ENCODE results near the gene TPO.

Gene TPO

DNA sequence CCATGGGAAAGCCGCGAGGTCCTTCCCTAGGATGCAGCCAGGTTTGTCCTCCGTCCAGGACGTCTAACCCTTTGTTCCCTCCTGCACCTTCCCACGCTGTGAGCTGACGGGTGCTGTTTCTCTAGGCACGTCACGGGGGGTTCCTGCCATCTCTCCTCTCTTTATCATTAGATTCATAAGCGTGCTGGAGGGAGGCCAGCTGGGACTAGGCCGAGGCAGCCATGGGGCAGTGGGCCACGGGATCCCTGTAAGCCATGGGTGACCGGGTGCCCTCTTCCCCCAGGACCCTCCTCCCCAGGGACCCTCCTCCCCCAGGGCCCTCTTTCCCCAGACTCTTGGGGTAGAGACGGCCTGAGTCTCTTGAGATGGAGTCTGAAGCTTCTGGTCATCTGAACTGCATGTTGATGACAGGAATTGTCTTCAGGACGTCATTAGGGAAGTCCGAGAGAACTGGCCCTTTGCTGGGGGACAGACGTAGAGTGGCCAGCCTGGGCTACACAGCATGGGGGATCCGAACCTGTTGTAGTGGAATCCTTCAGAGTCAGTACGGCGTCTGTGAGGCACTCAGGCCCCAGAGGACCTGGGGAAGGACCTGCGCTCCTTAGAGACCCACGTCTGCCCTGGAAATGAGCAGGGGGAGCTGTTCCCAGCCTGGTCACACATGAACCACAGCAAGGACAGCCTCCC lies 108.1 kb downstream of the TPO start:
- DNase-seq (ENCODE audit: low spot score) (no peak), FAIRE-seq (no peak)

GRCh38 chr2:1521878-1522830 lies 108.9 kb downstream of the TPO start:
- no peak for FAIRE-seq

DNA sequence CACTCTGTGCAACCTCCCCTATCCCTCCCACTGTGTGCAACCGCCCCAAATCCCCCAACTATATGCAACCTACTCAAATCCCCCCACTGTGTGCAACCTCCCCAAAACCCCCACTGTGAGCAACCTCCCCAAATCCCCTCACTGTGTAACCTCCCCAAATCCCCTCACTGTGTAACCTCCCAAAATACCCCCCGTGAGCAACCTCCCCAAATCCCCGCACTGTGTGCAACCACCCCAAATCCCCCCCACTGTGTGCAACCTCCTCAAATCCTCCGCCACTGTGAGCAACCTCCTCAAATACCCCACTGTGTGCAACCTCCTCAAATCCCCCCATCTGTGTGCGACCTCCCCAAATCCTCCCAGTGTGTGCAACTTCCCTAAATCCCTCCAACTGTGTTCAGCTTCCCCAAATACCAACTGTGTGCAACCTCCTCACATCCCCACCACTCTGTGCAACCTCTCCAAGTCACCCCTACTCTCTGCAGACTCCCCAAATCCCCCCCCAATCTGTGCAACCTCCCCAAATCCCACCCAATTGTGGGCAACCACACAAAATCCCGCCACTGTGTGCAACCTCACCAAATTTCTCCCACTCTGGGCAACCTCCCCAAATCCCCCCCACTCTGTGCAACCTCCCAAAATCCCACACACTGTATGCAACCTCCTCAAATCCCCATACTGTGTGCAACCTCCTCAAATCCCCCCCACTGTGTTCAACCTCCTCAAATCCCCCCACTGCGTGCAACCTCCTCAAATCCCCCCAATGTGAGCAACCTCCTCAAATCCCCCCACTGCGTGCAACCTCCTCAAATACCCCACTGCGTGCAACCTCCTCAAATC lies 114.1 kb downstream of the TPO start:
- FAIRE-seq (no peak), DNase-seq (ENCODE audit: low spot score) (no peak)

More at GRCh38 chr2:1521878-1522830, 108.9 kb downstream of the TPO start:
- DNase-seq (ENCODE audit: low spot score), result no peak

DNA sequence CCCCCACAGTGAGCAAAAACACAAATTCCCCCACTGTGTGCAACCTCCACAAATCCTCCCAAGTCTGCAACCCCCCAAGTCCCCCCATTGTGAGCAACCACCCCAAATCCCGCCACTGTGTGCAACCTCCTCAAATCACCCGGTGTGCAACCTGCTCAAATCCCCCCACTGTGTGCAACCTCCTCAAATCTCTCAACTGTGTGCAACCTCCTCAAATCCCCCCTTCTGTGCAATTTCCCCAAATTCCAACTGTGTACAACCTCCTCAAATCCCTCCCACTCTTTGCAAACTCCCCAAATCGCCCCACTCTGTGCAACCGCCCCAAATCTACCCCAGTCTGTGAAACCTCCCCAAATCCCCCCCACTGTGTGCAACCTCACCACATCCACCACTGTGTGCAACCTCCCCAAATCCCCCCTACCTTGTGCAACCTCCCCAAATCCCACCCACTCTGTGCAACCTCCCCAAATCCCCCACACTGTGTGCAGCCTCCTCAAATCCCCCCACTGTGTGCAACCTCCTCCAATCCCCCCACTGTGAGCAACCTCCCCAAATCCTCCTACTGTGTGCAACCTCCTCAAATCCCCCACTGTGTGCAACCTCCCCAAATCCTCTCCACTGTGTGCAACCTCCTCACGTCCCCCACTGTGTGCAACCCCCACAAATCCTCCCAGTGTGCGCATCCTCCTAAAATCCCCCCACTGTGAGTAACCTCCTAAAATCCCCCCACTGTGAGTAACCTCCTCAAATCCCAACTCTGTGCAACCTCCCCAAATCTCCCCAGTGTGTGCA lies 115.2 kb downstream of the TPO start:
- no peak for FAIRE-seq
- DNase-seq (ENCODE audit: low spot score), result no peak

DNA sequence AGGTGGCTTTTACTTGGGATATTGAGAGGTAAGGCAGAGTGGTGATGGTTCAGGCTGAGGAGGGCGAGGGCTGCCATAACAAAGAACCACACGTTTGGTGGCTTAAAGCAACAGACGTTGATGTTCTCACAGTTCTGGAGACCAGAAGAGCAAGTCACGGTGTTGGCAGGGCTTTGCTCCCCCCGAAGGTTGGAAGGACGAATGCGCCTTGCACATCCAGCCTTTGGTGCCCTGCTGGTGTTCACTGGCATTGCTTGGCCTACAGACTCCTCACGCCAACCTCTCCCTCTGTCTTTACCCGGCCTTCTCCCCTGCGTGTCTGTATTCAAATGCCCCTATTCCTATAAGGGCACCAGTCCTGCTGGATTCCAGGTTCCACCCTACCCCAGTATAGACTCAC lies 125.4 kb downstream of the TPO start:
- DNase-seq (ENCODE audit: low spot score) (no peak), FAIRE-seq (no peak)

- FAIRE-seq (no peak), DNase-seq (ENCODE audit: low spot score) (no peak)
These were observed 126.2 kb downstream of the TPO start for GRCh38 chr2:1539441-1539840.

- DNase-seq (ENCODE audit: low spot score) (no peak), FAIRE-seq (no peak)
These were observed 126.7 kb downstream of the TPO start for GRCh38 chr2:1539973-1540372.

DNA sequence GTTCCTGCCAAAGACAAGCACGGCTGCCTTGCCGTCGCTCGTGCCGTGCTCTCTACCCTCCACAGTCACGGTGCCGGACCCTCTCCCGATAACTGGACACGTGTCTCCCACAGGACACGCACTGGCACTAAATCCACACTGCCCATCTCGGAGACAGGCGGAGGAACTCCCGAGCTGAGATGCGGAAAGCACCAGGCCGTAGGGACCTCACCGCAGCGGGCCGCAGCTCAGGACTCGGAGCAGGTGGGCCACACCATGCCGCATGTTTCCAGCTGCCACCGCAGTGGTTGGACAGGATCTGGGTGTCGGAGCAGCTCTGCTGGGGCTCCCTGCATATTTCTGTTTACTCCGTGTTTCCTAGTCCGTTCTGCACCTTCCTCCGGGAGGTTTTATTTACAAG lies 127.2 kb downstream of the TPO start:
- no peak for DNase-seq (ENCODE audit: low spot score)
- no peak for FAIRE-seq

DNA sequence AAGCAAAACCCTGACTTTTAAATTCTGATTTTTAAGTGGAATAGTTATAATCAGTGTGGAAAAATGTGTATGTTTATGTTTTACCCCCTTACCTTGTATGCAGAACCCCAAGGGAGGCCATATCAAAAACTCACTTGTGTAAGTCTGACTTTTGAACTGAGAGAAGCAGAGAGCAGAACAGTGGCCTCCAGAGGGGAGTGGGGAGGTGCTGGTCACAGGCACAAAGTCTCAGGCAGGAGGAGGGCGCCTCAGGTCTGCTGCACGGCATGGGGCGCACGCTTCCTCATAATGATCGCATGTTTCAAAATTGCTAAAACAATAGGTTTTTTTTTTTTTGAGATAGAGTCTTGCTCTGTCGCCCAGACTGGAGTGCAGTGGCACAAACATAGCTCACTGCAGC lies 127.8 kb downstream of the TPO start:
- DNase-seq (ENCODE audit: low spot score) (no peak), FAIRE-seq (no peak)

GRCh38 chr2:1541819-1542475 lies 128.7 kb downstream of the TPO start:
- DNase-seq (ENCODE audit: low spot score) (no peak), FAIRE-seq (no peak)

GRCh38 chr2:1542971-1543370 lies 129.7 kb downstream of the TPO start:
- no peak for FAIRE-seq
- DNase-seq (ENCODE audit: low spot score), result no peak

DNA sequence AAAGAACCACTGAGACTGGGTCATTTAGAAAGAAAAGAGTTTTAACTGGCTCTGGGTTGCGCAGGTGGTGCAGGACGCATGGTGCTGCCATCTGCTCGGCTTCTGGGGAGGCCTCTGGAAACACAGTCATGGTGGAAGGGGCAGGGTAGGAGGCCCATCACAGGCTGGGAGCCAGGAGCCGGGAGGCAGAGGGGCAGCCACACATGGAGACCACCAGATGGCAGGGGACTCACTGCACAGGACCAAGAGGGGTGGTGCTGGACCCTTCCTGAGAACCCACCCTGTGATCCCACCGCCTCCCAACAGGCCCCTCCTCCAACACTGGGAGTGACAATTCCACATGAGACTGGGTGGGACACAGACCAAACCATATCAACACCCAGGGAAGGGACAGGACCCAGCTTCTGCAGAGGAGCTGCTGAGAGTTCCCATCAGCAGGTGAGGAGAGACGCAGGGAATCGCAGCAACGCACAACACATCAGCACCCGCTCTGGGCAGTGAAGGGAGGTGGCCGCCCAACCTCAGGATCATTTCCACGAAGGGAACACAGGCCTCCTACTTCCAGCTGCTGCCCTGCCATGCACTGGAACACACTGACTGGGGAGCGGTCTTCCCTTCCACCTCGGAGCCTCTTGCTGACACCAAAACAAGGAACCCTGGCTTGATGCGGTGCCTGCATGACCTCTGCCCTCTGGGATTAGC lies 130.7 kb downstream of the TPO start:
- no peak for DNase-seq (ENCODE audit: low spot score)
- no peak for FAIRE-seq

GRCh38 chr2:1544478-1545069 lies 131.3 kb downstream of the TPO start:
- FAIRE-seq, result no peak
- peak; percentile 30 for DNase-seq (ENCODE audit: low spot score)

DNA sequence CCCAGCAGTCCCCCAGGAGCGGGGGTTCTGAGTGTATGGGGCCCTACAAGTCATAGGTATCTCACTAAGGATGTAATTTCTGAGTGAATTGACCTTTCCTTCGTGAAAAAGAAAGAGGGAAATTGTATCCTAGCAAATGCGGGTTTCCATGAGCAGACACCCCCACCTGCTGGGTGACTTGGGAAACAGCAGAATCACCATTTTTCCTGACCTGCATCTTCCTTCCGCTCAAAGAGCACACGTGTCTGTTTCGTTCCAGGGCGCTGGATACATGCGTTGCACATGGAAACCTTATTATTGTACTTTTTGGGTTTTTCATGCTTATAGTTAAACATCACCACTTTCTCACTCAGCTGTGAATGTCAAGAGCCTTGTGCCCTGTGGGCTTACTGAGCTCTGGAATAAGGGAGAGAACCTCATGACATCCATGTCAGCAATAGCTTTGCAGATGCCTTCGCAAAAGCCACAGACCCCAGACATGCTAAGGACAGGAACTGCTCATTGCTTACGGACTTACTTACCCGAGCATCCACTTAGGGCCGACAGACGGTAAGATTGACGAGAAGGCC lies 132.8 kb downstream of the TPO start:
- peak; percentile 28 for DNase-seq (ENCODE audit: low spot score)
- peak; percentile 20 for FAIRE-seq

GRCh38 chr2:1546901-1547300 lies 133.6 kb downstream of the TPO start:
- DNase-seq (ENCODE audit: low spot score) (no peak), FAIRE-seq (no peak)

GRCh38 chr2:1548910-1549673 lies 135.8 kb downstream of the TPO start:
- DNase-seq (ENCODE audit: low spot score) (no peak), FAIRE-seq (no peak)

DNA sequence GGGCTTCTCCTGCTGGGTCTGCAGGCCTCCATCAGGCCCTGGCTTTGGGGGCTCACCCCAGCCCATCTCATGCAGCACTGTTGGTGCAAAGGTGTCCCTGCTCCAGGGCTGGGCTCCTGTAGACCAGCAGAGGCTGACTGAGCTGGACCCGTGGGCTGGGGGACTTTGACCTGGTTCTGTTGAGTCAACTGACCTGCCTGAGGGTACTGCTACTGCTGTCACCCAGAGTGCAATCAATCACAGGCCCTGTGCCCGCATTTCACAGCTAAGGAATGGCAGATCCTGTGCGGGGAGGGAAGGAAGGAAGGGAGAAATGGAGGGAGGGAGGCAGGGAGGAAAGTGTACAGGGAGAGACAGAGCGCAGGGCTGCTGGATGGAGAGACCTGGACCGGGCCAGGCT lies 136.8 kb downstream of the TPO start:
- no peak for FAIRE-seq
- no peak for DNase-seq (ENCODE audit: low spot score)

DNA sequence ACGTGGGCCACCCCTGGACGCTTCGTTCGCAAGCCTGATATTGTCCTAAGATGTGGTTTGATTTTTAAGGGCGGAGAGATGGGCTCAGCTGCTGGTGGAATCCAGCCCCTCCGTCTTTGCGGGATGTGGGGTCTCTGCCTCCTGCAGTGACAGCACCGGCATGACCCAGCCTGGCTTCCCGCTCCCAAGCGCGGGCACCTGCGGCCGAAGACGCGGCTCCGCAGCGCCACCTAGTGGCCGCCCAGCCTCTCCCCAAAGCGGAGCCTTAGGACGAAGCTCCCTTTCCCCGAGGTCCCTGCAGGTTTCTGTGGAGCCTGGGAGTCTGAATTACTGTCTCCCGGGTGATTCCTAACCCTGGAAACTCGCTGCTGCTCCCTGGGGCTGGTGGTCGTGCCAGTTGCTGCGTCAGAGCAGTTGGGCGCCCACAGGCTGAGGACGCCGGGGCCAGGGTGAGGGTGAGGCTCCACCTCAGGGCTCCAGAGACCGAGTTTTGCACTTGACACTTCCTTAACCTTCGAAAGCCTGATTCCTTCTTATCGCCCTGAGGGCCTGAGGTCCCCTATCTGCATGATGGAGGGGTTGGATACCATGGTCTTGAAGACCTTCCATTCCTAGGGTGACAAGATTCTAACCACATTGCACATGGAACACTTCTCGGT lies 137.5 kb downstream of the TPO start:
- DNase-seq (ENCODE audit: low spot score) (no peak), FAIRE-seq (no peak)

Data from RCC 7860 (cell line).